Eye (tissue), 1 donor: ENCODE data around the gene SPTB.
A peak's percentile ranks its signal among the peaks of the same experiment; 100 is the strongest.

ENCODE experiments used
- DNase-seq: peaks from one replicate; pipeline ENCODE4 v3.0.0-alpha.2; 2015

Gene SPTB

GRCh38 chr14:64706119-64706592 lies 173.6 kb downstream of the SPTB start:
- no peak for DNase-seq

- peak; percentile 65 for DNase-seq
Measured at GRCh38 chr14:64705381-64706118, 174.2 kb downstream of the SPTB start.

- DNase-seq: peak; percentile 81
Measured at GRCh38 chr14:64704743-64705380, 174.8 kb downstream of the SPTB start.

GRCh38 chr14:64704143-64704742 lies 175.5 kb downstream of the SPTB start, which contains the start of gene PLEKHG3:
TSS of gene PLEKHG3 (plus strand) at chr14:64704424. CDS start at chr14:64727632, 23,208 bp downstream.
- peak; percentile 91 for DNase-seq

GRCh38 chr14:64703395-64704142 lies 176.1 kb downstream of the SPTB start:
- peak; percentile 53 for DNase-seq

GRCh38 chr14:64702493-64703394 lies 177.0 kb downstream of the SPTB start:
- peak; percentile 60 for DNase-seq

GRCh38 chr14:64701660-64702059 lies 178.0 kb downstream of the SPTB start:
- no peak for DNase-seq

- DNase-seq: no peak
Measured at GRCh38 chr14:64700894-64701293, 178.8 kb downstream of the SPTB start.

GRCh38 chr14:64700290-64700689 lies 179.4 kb downstream of the SPTB start:
- DNase-seq: no peak

GRCh38 chr14:64698903-64699302 lies 180.8 kb downstream of the SPTB start:
- no peak for DNase-seq

GRCh38 chr14:64696355-64696857 lies 183.3 kb downstream of the SPTB start:
- DNase-seq: no peak
